Suppressor macrophage (primary cell): ENCODE results near the gene KRTAP5-9.
"Not testable (repeated sequence)": the region's sequence is repeated elsewhere in the genome, so short reads cannot be mapped to it uniquely, and the experiment has no call there.

Experiments
- DNase-seq, 4 experiments: peaks; one replicate each; pipeline ENCODE4 v3.0.0-alpha.2; 2020 to 2022

The KRTAP5-9 gene

DNA sequence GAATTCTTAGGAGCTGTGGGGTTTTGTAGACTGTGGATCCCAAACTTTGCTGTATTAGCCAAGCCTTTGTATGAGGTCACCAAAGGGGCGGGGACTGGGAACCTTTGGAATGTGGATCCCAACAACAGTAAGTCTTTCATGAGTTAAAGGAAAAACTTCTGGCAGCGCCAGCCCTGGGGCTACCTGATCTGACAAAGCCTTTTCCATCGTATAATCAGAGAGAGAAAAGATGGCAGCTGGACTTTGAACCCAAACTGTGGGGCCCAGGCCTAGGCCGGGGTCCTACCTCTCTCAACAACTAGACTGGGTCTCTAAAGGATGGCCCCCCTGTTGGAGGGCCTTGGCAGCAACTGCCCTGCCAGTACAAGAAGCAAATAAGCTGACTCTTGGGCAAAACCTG, 40.1 kb downstream of the KRTAP5-9 start:
- not testable (repeated sequence) for DNase-seq

DNA sequence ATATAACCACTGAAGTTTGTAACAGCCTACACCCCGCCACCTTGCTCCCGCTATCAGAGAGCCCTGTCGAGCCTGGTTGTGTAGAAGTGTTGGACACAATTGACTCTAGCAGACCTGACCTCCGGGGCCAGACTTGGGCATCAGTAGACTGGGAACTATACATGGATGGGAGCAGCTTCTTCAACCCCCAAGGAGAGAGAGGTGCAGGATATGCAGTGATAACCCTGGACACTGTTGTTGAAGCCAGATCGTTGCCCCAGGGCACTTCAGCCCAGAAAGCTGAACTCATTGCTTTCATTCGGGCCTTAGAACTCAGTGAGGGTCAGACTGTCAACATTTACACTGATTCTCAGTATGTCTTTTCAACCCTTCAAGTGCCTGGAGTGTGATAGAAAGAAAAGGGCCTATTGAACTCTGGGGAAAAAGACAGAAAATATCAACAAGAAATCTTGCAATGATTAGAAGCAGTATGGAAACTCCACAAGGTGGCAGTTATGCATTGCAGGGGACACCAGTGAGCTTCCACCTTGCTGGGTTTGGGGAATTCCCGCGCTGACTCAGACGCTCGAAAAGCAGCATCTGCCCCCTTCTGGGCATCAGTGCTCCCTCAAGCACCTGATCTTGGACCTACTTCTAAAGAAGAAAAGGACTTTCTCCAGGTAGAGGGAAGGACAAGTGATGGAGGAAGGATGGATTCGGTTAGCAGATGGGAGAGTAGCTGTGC, 40.8 kb downstream of the KRTAP5-9 start:
- DNase-seq = not testable (repeated sequence)

DNA sequence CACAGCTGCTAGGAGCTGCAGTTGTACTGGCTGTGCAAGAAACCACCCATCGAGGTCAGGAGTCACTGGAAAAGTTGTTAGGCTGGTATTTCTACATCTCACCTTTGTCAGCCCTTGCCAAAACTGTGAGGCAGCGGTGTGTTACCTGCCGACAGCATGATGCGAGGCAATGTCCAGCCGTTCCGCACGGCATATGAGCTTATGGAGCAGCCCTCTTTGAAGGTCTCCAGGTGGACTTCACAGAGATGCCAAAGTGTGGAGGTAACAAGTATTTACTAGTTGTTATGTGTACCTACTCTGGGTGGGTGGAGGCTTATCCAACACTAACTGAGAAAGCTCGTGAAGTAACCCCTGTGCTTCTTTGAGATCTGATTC, 41.3 kb downstream of the KRTAP5-9 start:
- DNase-seq = not testable (repeated sequence)
